MCF 10A (cell line): ENCODE results near the gene KLHL15. TPM values are rescaled to one million over a fixed set of nuclear protein-coding genes. Genes with fewer than 3 reads are reported as not detected.
"Not testable (repeated sequence)": the region's sequence is repeated elsewhere in the genome, so short reads cannot be mapped to it uniquely, and the experiment has no call there.

Experiments
- BruUV-seq: library from RNA; stranded (reverse); fragments of 400-500 nt; replicated peaks from 2 replicates; lab custom pipeline; 2021; lab: Mats Ljungman, UMichigan
- CTCF ChIA-PET: fragments of 300-600 bp; sonication (Branson Sonifier 250); formaldehyde crosslinking; extraction: SDS; loops from one replicate; lab custom pipeline; 2021; ENCODE audit warnings: antibody characterized with exemption, inconsistent platforms; lab: Yijun Ruan, JAX
- POLR2A ChIA-PET: fragments of 300-600, 350-650 bp; sonication (Branson Sonifier 250); formaldehyde crosslinking; extraction: SDS; loops from one replicate; lab custom pipeline; 2020; ENCODE audit warnings: antibody characterized with exemption, inconsistent platforms; lab: Yijun Ruan, JAX
- DNase-seq: peaks from one replicate; pipeline ENCODE4 v3.0.0-alpha.2; 2018; ENCODE audit not compliant: unreplicated experiment
- H3K27ac Mint-ChIP-seq: one replicate; pipeline ENCODE4 v1.8.0; 2022; ENCODE audit warnings: mild to moderate bottlenecking, low read depth, mixed read lengths; ENCODE audit not compliant: unreplicated experiment
- H3K27me3 Mint-ChIP-seq: one replicate; pipeline ENCODE4 v1.8.0; 2022; ENCODE audit warnings: mixed read lengths; ENCODE audit not compliant: insufficient read depth, unreplicated experiment
- H3K36me3 Mint-ChIP-seq: one replicate; pipeline ENCODE4 v1.8.0; 2022; ENCODE audit warnings: mild to moderate bottlenecking, moderate library complexity, mixed read lengths; ENCODE audit not compliant: insufficient read depth, unreplicated experiment
- H3K4me1 Mint-ChIP-seq: one replicate; pipeline ENCODE4 v1.8.0; 2022; ENCODE audit warnings: mixed read lengths; ENCODE audit not compliant: insufficient read depth, unreplicated experiment
- H3K4me3 Mint-ChIP-seq: one replicate; pipeline ENCODE4 v1.8.0; 2022; ENCODE audit warnings: mild to moderate bottlenecking, moderate library complexity, mixed read lengths; ENCODE audit not compliant: unreplicated experiment
- H3K9me3 Mint-ChIP-seq: one replicate; pipeline ENCODE4 v1.8.0; 2022; ENCODE audit warnings: mixed read lengths; ENCODE audit not compliant: unreplicated experiment
- intact Hi-C: fragments of 100-400 bp; cut with micrococcal nuclease; formaldehyde crosslinking; loops from 2 replicates; pipeline ENCODE4 v1.14.1; 2022
- total RNA-seq: library from RNA; stranded (reverse); gene quantifications from 2 replicates; pipeline ENCODE4 v1.2.3, GENCODE V29; 2022
- TF ChIP-seq, protein P1 (sequence below): fragments of 200-600 bp; IDR thresholded peaks from one replicate; pipeline ENCODE4 v1.8.0; 2022; ENCODE audit warnings: antibody characterized with exemption, mild to moderate bottlenecking; ENCODE audit not compliant: unreplicated experiment

Gene KLHL15
- total RNA-seq, 1 experiment from 2014 or later = 4.8 TPM

DNA sequence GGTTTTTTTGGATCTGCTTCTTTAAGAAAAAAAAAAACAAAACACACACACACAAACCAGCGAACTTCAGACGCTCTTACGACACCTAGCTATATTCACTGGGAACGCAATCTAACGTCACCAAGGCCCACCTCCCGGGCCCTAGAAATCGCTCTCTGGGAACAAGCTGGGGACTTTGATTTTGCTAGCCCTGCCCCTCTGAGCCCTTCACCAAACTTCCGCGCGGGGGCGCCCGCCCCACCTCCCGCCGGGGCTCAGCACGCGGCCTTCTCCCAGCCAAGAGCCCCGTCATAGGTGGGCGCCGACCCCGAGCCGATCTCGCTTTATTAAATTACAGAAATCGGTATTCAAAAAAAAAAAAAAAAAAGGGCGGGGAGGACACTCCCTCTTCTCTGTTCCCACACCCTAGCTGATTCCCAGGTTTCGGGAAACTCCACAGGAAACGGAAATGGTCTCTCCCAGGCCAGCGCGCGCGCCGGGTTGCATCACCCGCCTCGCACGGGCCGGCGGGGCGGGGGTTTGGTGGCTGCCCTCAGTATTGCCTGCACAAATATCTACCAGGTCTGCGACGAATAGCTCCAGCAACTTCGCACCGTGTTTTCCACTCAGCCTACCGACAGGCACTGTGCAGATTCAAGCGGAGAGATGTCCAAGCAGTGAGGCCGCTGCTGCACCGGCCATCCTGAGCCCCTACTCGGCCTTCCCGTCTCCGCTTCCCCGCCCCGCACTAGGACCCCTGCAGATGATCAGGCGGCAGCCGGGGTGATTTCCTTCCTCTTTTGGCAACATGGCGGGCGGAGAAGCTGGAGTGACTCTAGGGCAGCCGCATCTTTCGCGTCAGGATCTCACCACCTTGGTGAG lies 27.4 kb upstream of the KLHL15 start, which contains the start of gene EIF2S3:
Gene EIF2S3, plus strand, starts transcription at position 775 of the 861 bp plus-strand sequence. Its CDS starts 13 bp downstream, at position 788.
- POLR2A ChIA-PET = interaction anchor here (0.6 to 4.9 kb wide), 28 partner anchors 11 to 888 kb away, joined by 3 to 114 read pairs (median 4); partner anchors contain the start of genes ACOT9, APOO, CXorf58 and KLHL15
- Mint-ChIP-seq H3K4me1 (no peaks in the 10 kb centered on the region), H3K36me3 (no peaks in the 10 kb centered on the region), H3K9me3 (no peaks in the 10 kb centered on the region), H3K27me3 (peaks cover 10% of the 10 kb centered on the region), H3K4me3 (no peak within 1 kb of the TSS), H3K27ac (peak within 1 kb of the TSS; percentile 99)
- intact Hi-C loops = loop anchor here (1.0 kb wide), 2 partner anchors 29 to 146 kb away; partner anchors contain the start of gene CXorf58
- CTCF ChIA-PET = interaction anchor here (0.6 to 3.3 kb wide), 28 partner anchors 14 to 444 kb away, joined by 3 to 23 read pairs (median 4); partner anchors contain the start of genes APOO, CXorf58 and KLHL15
- peak; percentile 98 for DNase-seq
- BruUV-seq = TSS peak; percentile 90
- TF ChIP-seq, protein P1, sequence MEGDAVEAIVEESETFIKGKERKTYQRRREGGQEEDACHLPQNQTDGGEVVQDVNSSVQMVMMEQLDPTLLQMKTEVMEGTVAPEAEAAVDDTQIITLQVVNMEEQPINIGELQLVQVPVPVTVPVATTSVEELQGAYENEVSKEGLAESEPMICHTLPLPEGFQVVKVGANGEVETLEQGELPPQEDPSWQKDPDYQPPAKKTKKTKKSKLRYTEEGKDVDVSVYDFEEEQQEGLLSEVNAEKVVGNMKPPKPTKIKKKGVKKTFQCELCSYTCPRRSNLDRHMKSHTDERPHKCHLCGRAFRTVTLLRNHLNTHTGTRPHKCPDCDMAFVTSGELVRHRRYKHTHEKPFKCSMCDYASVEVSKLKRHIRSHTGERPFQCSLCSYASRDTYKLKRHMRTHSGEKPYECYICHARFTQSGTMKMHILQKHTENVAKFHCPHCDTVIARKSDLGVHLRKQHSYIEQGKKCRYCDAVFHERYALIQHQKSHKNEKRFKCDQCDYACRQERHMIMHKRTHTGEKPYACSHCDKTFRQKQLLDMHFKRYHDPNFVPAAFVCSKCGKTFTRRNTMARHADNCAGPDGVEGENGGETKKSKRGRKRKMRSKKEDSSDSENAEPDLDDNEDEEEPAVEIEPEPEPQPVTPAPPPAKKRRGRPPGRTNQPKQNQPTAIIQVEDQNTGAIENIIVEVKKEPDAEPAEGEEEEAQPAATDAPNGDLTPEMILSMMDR = peak; percentile 50

DNA sequence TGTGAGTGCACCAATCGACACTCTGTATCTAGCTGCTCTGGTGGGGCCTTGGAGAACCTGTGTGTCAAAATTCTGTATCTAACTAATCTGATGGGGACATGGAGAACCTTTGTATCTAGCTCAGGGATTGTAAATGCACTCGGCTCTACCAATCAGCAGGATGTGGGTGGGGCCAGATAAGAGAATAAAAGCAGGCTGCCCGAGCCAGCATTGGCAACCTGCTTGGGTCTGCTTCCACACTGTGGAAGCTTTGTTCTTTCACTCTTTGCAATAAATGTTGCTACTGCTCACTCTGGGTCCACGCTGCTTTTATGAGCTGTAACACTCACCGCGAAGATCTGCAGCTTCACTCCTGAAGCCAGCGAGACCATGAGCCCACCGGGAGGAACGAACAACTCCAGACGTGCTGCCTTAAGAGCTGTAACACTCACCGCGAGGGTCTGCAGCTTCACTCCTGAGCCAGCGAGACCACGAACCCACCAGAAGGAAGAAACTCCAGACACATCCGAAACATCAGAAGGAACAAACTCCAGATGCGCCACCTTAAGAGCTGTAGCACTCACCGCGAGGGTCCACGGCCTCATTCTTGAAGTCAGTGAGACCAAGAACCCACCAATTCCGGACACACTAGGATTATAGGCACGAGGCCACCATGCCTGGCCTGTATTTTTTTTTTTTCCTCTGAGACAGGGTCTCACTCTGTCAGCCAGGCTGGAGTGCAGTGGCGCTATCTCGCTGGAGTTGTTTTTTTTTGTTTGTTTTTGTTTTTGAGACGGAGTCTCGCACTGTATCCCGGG lies 23.7 kb upstream of the KLHL15 start:
- ChIA-PET CTCF (interaction anchor here (0.6 kb wide), 1 partner anchor 510 kb away, joined by 4 read pairs; no protein-coding TSS in a partner anchor), POLR2A (interaction anchor here (0.8 kb wide), 1 partner anchor 143 kb away, joined by 3 read pairs; the partner anchor contains the start of genes APOO and CXorf58)
- H3K27me3 Mint-ChIP-seq = peaks cover 10% of the 10 kb centered on the region
- H3K36me3 Mint-ChIP-seq, H3K4me3 Mint-ChIP-seq, DNase-seq, BruUV-seq, H3K9me3 Mint-ChIP-seq, intact Hi-C loops, H3K27ac Mint-ChIP-seq, H3K4me1 Mint-ChIP-seq: not testable (repeated sequence)

DNA sequence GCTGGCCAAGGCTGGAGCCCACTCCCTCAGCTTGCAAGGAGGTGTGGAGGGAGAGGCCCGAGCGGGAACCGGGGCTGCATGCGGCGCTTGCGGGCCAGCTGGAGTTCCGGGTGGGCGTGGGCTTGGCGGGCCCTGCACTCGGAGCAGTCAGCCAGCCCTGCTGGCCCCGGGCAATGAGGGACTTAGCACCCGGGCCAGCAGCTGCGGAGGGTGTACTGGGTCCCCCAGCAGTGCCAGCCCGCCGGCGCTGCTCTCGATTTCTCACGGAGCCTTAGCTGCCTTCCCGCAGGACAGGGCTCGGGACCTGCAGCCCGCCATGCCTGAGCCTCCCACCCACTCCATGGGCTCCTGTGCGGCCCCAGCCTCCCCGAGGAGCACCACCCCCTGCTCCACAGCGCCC lies 22.7 kb upstream of the KLHL15 start:
- intact Hi-C loops, BruUV-seq: not testable (repeated sequence)

DNA sequence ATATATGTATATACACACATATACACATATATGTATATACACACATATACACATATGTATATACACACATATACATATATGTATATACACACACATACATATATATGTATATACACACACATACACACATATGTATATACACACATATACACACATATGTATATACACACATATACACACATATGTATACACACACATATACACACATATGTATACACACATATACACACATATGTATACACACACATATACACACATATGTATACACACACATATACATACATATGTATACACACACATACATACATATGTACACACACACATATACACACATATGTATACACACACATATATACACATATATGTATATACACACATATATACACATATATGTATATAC lies 19.1 kb upstream of the KLHL15 start:
- CTCF ChIA-PET, POLR2A ChIA-PET, H3K27ac Mint-ChIP-seq, H3K4me3 Mint-ChIP-seq, H3K9me3 Mint-ChIP-seq, DNase-seq, H3K4me1 Mint-ChIP-seq, BruUV-seq, intact Hi-C loops, H3K36me3 Mint-ChIP-seq: not testable (repeated sequence)
- peaks cover 16% of the 10 kb centered on the region for H3K27me3 Mint-ChIP-seq

More for the DNA sequence above, 22.7 kb upstream of the KLHL15 start:
- POLR2A ChIA-PET = interaction anchor here (0.6 to 0.8 kb wide), 2 partner anchors 142 to 267 kb away, joined by 3 to 4 read pairs; partner anchors contain the start of genes APOO, CXorf58 and SAT1
- H3K9me3 Mint-ChIP-seq, H3K27ac Mint-ChIP-seq, H3K4me1 Mint-ChIP-seq, DNase-seq, H3K4me3 Mint-ChIP-seq, H3K36me3 Mint-ChIP-seq: not testable (repeated sequence)
- peaks cover 10% of the 10 kb centered on the region for H3K27me3 Mint-ChIP-seq
- CTCF ChIA-PET = interaction anchor here (0.6 kb wide), 1 partner anchor 122 kb away, joined by 3 read pairs; no protein-coding TSS in a partner anchor

DNA sequence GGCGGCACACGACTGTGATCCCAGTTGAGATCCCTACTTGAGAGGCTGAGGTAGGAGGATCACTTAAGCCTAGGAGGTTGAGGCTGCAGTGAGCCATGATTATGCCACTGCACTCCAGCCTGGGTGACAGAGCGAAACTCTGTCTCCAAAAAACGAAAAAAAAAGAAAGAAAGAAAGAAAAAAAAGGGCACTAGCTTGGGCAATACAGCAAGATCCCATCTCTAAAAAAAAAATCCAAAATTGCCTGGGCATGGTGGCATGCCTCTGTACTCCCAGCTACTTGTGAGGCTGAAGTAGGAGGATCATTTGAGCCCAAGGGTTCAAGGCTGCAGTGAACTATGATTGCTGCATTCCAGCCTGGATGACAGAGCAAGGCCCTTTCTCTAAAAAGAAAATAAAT lies 10.7 kb upstream of the KLHL15 start:
- Mint-ChIP-seq H3K36me3 (no peaks in the 10 kb centered on the region), H3K4me3 (no peak overlapping the region), H3K4me1 (no peaks in the 10 kb centered on the region), H3K27me3 (peaks cover 34% of the 10 kb centered on the region), H3K27ac (no peak overlapping the region), H3K9me3 (no peaks in the 10 kb centered on the region)
- intact Hi-C loops = no loop called here
- BruUV-seq = no TSS peak
- ChIA-PET CTCF (no interaction called here), POLR2A (no interaction called here)
- DNase-seq = no peak
- TF ChIP-seq, protein P1 = no peak
